Skeletal muscle satellite cell (primary cell): ENCODE data around the gene NUDT9.
A peak's percentile ranks its signal among the peaks of the same experiment; 100 is the strongest.
"Not testable (repeated sequence)": the region's sequence is repeated elsewhere in the genome, so short reads cannot be mapped to it uniquely, and the experiment has no call there.

ENCODE experiments used
- H3K27me3 ChIP-seq: 2 replicates; pipeline ENCODE4 v1.7.0; 2013; ENCODE audit warnings: low read length; ENCODE audit not compliant: control insufficient read depth, insufficient read depth
- H3K36me3 ChIP-seq: 2 replicates; pipeline ENCODE4 v1.7.0; 2013; ENCODE audit warnings: mild to moderate bottlenecking, control low read depth, low read length; ENCODE audit not compliant: insufficient read depth
- H3K4me1 ChIP-seq: 2 replicates; pipeline ENCODE4 v1.7.0; 2013; ENCODE audit warnings: low read length; ENCODE audit not compliant: control insufficient read depth, insufficient read depth
- H3K4me2 ChIP-seq: 2 replicates; pipeline ENCODE4 v1.7.0; 2013; ENCODE audit warnings: mild to moderate bottlenecking, low read length
- H3K4me3 ChIP-seq: 2 replicates; pipeline ENCODE4 v1.7.0; 2013; ENCODE audit warnings: low read length
- H3K9ac ChIP-seq: 2 replicates; pipeline ENCODE4 v1.7.0; 2013; ENCODE audit warnings: mild to moderate bottlenecking, low read depth, low read length, moderate library complexity
- H3K9me3 ChIP-seq: replicated peaks from 2 replicates; pipeline ENCODE4 v1.7.0; 2013; ENCODE audit warnings: mild to moderate bottlenecking, control low read depth, low read length

Gene NUDT9

GRCh38 chr4:87390891-87391575, 31.3 kb upstream of the NUDT9 start, which contains the start of gene HSD17B11:
HSD17B11 (minus strand) TSS chr4:87391188; CDS start chr4:87391070, 118 bp downstream.
- H3K9me3 ChIP-seq, result no peaks in the 10 kb centered on the region

GRCh38 chr4:87391576-87392054, 30.8 kb upstream of the NUDT9 start:
- no peaks in the 10 kb centered on the region for H3K36me3 ChIP-seq
- H3K9ac ChIP-seq, result peak overlapping the region; percentile 88
- H3K4me3 ChIP-seq, result peak overlapping the region; percentile 79
- H3K27me3 ChIP-seq, result no peaks in the 10 kb centered on the region
- no peaks in the 10 kb centered on the region for H3K9me3 ChIP-seq
- peak overlapping the region; percentile 77 for H3K4me2 ChIP-seq
- peaks cover 10% of the 10 kb centered on the region for H3K4me1 ChIP-seq

More at GRCh38 chr4:87390891-87391575, 31.3 kb upstream of the NUDT9 start, which contains the start of gene HSD17B11:
- Histone ChIP-seq H3K9ac (peak within 1 kb of the TSS; percentile 88), H3K4me3 (peak within 1 kb of the TSS; percentile 79), H3K4me1 (peaks cover 10% of the 10 kb centered on the region), H3K27me3 (no peaks in the 10 kb centered on the region), H3K4me2 (peak within 1 kb of the TSS; percentile 77), H3K36me3 (no peaks in the 10 kb centered on the region)

- Histone ChIP-seq H3K9me3 (no peaks in the 10 kb centered on the region), H3K4me2 (peak overlapping the region; percentile 77), H3K36me3 (no peaks in the 10 kb centered on the region), H3K27me3 (no peaks in the 10 kb centered on the region), H3K4me3 (no peak overlapping the region), H3K4me1 (peaks cover 10% of the 10 kb centered on the region), H3K9ac (peak overlapping the region; percentile 88)
Observed at GRCh38 chr4:87392183-87392582, 30.2 kb upstream of the NUDT9 start.

GRCh38 chr4:87395073-87395472, 27.3 kb upstream of the NUDT9 start:
- not testable (repeated sequence) for H3K4me3 ChIP-seq, H3K36me3 ChIP-seq, H3K9me3 ChIP-seq, H3K9ac ChIP-seq, H3K4me2 ChIP-seq, H3K4me1 ChIP-seq, H3K27me3 ChIP-seq

- not testable (repeated sequence) for H3K4me2 ChIP-seq, H3K4me1 ChIP-seq, H3K36me3 ChIP-seq, H3K9ac ChIP-seq, H3K9me3 ChIP-seq, H3K27me3 ChIP-seq, H3K4me3 ChIP-seq
Observed at GRCh38 chr4:87395851-87396250, 26.5 kb upstream of the NUDT9 start.

GRCh38 chr4:87399148-87399547, 23.2 kb upstream of the NUDT9 start:
- no peak overlapping the region for H3K4me3 ChIP-seq
- peaks cover 7% of the 10 kb centered on the region for H3K27me3 ChIP-seq
- no peaks in the 10 kb centered on the region for H3K36me3 ChIP-seq
- H3K9ac ChIP-seq, result no peak overlapping the region
- H3K9me3 ChIP-seq, result no peaks in the 10 kb centered on the region
- no peak overlapping the region for H3K4me2 ChIP-seq
- H3K4me1 ChIP-seq, result no peaks in the 10 kb centered on the region

- H3K36me3 ChIP-seq, result no peaks in the 10 kb centered on the region
- H3K27me3 ChIP-seq, result peaks cover 13% of the 10 kb centered on the region
- no peak overlapping the region for H3K4me3 ChIP-seq
- no peaks in the 10 kb centered on the region for H3K4me1 ChIP-seq
- H3K9me3 ChIP-seq, result no peaks in the 10 kb centered on the region
- no peak overlapping the region for H3K9ac ChIP-seq
- H3K4me2 ChIP-seq, result no peak overlapping the region
Observed at GRCh38 chr4:87399954-87400353, 22.4 kb upstream of the NUDT9 start.

GRCh38 chr4:87403732-87404131, 18.6 kb upstream of the NUDT9 start:
- H3K4me1 ChIP-seq, H3K4me2 ChIP-seq, H3K9me3 ChIP-seq, H3K4me3 ChIP-seq, H3K9ac ChIP-seq, H3K36me3 ChIP-seq: not testable (repeated sequence)
- peaks cover 34% of the 10 kb centered on the region for H3K27me3 ChIP-seq

- Histone ChIP-seq H3K36me3 (no peaks in the 10 kb centered on the region), H3K9ac (no peak overlapping the region), H3K4me3 (no peak overlapping the region), H3K9me3 (no peaks in the 10 kb centered on the region), H3K27me3 (peaks cover 39% of the 10 kb centered on the region), H3K4me1 (no peaks in the 10 kb centered on the region), H3K4me2 (no peak overlapping the region)
Observed at GRCh38 chr4:87405211-87405820, 17.1 kb upstream of the NUDT9 start.

GRCh38 chr4:87406462-87406861, 15.9 kb upstream of the NUDT9 start:
- H3K4me2 ChIP-seq, result no peak overlapping the region
- H3K36me3 ChIP-seq, result no peaks in the 10 kb centered on the region
- no peak overlapping the region for H3K4me3 ChIP-seq
- peaks cover 40% of the 10 kb centered on the region for H3K27me3 ChIP-seq
- H3K9ac ChIP-seq, result no peak overlapping the region
- no peaks in the 10 kb centered on the region for H3K9me3 ChIP-seq
- H3K4me1 ChIP-seq, result no peaks in the 10 kb centered on the region

- H3K4me3 ChIP-seq, H3K9ac ChIP-seq: not testable (repeated sequence)
Observed at GRCh38 chr4:87406902-87407301, 15.5 kb upstream of the NUDT9 start.

More at GRCh38 chr4:87406902-87407301, 15.5 kb upstream of the NUDT9 start:
- not testable (repeated sequence) for H3K4me1 ChIP-seq, H3K36me3 ChIP-seq, H3K9me3 ChIP-seq, H3K4me2 ChIP-seq
- H3K27me3 ChIP-seq, result peaks cover 40% of the 10 kb centered on the region
